WTC11 (cell line): Measurements from ENCODE around the gene FAM13C. TPM values are rescaled to one million over a fixed set of nuclear protein-coding genes. Genes with fewer than 3 reads are reported as not detected.

Experiments used
- ATAC-seq: fragments of 200-7000 bp; cut with Tn5 transposase; 2 replicates; pipeline ENCODE4 v1.10.0; 2021; ENCODE audit warnings: mild to moderate bottlenecking, moderate library complexity
- Bru-seq: library from RNA; stranded (reverse); fragments of 400-500 nt; gene quantifications from one replicate; lab custom pipeline; 2021; lab: Mats Ljungman, UMichigan
- CTCF ChIA-PET: fragments of 300-600 bp; sonication (Branson Sonifier 250); formaldehyde crosslinking; loops from one replicate; lab custom pipeline; 2021; ENCODE audit warnings: antibody characterized with exemption; lab: Charles Lee
- POLR2A ChIA-PET: fragments of 350-600 bp; sonication (Branson Sonifier 250); formaldehyde crosslinking; loops from one replicate; lab custom pipeline; 2021; ENCODE audit warnings: antibody characterized with exemption; lab: Charles Lee
- DNase-seq: peaks from one replicate; pipeline ENCODE4 v3.0.0; 2021; ENCODE audit warnings: low spot score
- H3K27ac Mint-ChIP-seq: 2 replicates; pipeline ENCODE4 v1.8.0; 2021; ENCODE audit warnings: mixed read lengths
- H3K27me3 Mint-ChIP-seq: 2 replicates; pipeline ENCODE4 v1.8.0; 2021; ENCODE audit warnings: low read depth, mild to moderate bottlenecking, moderate library complexity, mixed read lengths
- H3K36me3 Mint-ChIP-seq: 2 replicates; pipeline ENCODE4 v1.8.0; 2021; ENCODE audit warnings: mixed read lengths
- H3K4me1 Mint-ChIP-seq: 2 replicates; pipeline ENCODE4 v1.8.0; 2022; ENCODE audit warnings: mixed read lengths
- H3K4me3 Mint-ChIP-seq: 2 replicates; pipeline ENCODE4 v1.8.0; 2021; ENCODE audit warnings: mild to moderate bottlenecking, moderate library complexity, mixed read lengths
- H3K9me3 Mint-ChIP-seq: 2 replicates; pipeline ENCODE4 v1.8.0; 2021; ENCODE audit warnings: mixed read lengths
- AFF4 ChIP-seq: sonication (generic); formaldehyde crosslinking; IDR thresholded peaks from 2 replicates; pipeline ENCODE4 v1.8.1; 2023; ENCODE audit warnings: mild to moderate bottlenecking, missing genetic modification reagents, borderline replicate concordance
- CDX4 ChIP-seq: fragments of 250-450 bp; sonication (Bioruptor Pico); IDR thresholded peaks from 2 replicates; pipeline ENCODE4 v1.9.0; 2021; ENCODE audit warnings: moderate library complexity, mild to moderate bottlenecking, inconsistent platforms, borderline replicate concordance
- E2F4 ChIP-seq: sonication (generic); formaldehyde crosslinking; IDR thresholded peaks from 2 replicates; pipeline ENCODE4 v1.8.1; 2022; ENCODE audit warnings: low read depth, mild to moderate bottlenecking, moderate library complexity, missing genetic modification reagents, borderline replicate concordance
- ELF4 ChIP-seq: sonication (generic); formaldehyde crosslinking; IDR thresholded peaks from 2 replicates; pipeline ENCODE4 v1.8.1; 2022; ENCODE audit warnings: low read depth, mild to moderate bottlenecking, moderate library complexity, missing genetic modification reagents
- HMGXB4 ChIP-seq: sonication (generic); formaldehyde crosslinking; IDR thresholded peaks from 2 replicates; pipeline ENCODE4 v1.8.1; 2023; ENCODE audit warnings: mild to moderate bottlenecking, moderate library complexity, missing genetic modification reagents
- IRF1 ChIP-seq: sonication (generic); formaldehyde crosslinking; IDR thresholded peaks from 2 replicates; pipeline ENCODE4 v1.8.0; 2023; ENCODE audit warnings: missing genetic modification reagents
- NFATC4 ChIP-seq: fragments of 250-450 bp; sonication (Bioruptor Pico); IDR thresholded peaks from 2 replicates; pipeline ENCODE4 v1.9.0; 2021; ENCODE audit warnings: mild to moderate bottlenecking
- NFYB ChIP-seq: sonication (generic); formaldehyde crosslinking; conservative IDR thresholded peaks from 2 replicates; pipeline ENCODE4 v1.8.0; 2022; ENCODE audit warnings: low read depth, missing genetic modification reagents
- OVOL2 ChIP-seq: fragments of 250-450 bp; sonication (Bioruptor Pico); IDR thresholded peaks from 2 replicates; pipeline ENCODE4 v1.9.0; 2021; ENCODE audit warnings: mild to moderate bottlenecking, borderline replicate concordance
- PRDM15 ChIP-seq: sonication (generic); formaldehyde crosslinking; IDR thresholded peaks from 2 replicates; pipeline ENCODE4 v1.8.0; 2022; ENCODE audit warnings: missing genetic modification reagents
- RELA ChIP-seq: sonication (generic); formaldehyde crosslinking; IDR thresholded peaks from 2 replicates; pipeline ENCODE4 v1.8.1; 2022; ENCODE audit warnings: missing genetic modification reagents, mild to moderate bottlenecking, borderline replicate concordance
- ZBTB43 ChIP-seq: sonication (generic); formaldehyde crosslinking; IDR thresholded peaks from 2 replicates; pipeline ENCODE4 v1.8.1; 2023; ENCODE audit warnings: mild to moderate bottlenecking, missing genetic modification reagents
- ZNF263 ChIP-seq: sonication (generic); formaldehyde crosslinking; IDR thresholded peaks from 2 replicates; pipeline ENCODE4 v1.8.1; 2022; ENCODE audit warnings: low read depth, mild to moderate bottlenecking, moderate library complexity, missing genetic modification reagents
- ZNF281 ChIP-seq: sonication (generic); formaldehyde crosslinking; IDR thresholded peaks from 2 replicates; pipeline ENCODE4 v1.8.0; 2023; ENCODE audit warnings: mild to moderate bottlenecking, missing genetic modification reagents
- long read RNA-seq, 3 experiments: library from RNA in 1 of 3; library from capped mRNA in 1 of 3; library from polyadenylated mRNA in 1 of 3; unstranded in 2 of 3; stranded (forward) in 1 of 3; transcript quantifications; one replicate each; pipeline ENCODE4 v2.0.0, GENCODE V29; 2021
- total RNA-seq: library from RNA; stranded (reverse); gene quantifications from 3 replicates; pipeline ENCODE4 v1.2.3, GENCODE V29; 2021

Gene FAM13C
- total RNA-seq (0.82 to 1.5 TPM (median 0.89 TPM) in 3 replicates), Bru-seq, nascent RNA (percentile 34 among the genes with signal in this experiment)
- long read RNA-seq, experiment 1, partial matches to known transcripts, result 2 of 8 reads
- long read RNA-seq, experiment 1, other reads (novel, unspliced or antisense), result 5 of 8 reads
- long read RNA-seq, experiment 2, result 0 reads
- long read RNA-seq, experiment 3, partial matches to known transcripts, result 1 of 1 reads
- long read RNA-seq, experiment 3, other reads (novel, unspliced or antisense), result 0 of 1 reads

GRCh38 chr10:59362144-59362958 lies at the start of gene FAM13C:
TSS of gene FAM13C (minus strand) at chr10:59362549. CDS start at chr10:59362460, 89 bp downstream.
- Mint-ChIP-seq H3K27ac (no peak within 1 kb of the TSS), H3K27me3 (peaks cover 34% of the 10 kb centered on the region), H3K4me1 (peaks cover 11% of the 10 kb centered on the region), H3K9me3 (no peaks in the 10 kb centered on the region), H3K4me3 (peak within 1 kb of the TSS; percentile 79), H3K36me3 (no peaks in the 10 kb centered on the region)
- DNase-seq (peak; percentile 82), ATAC-seq (peak; percentile 88)
- ChIA-PET POLR2A (interaction anchor here (1.4 kb wide), 1 partner anchor 27 kb away, joined by 3 read pairs; no protein-coding TSS in a partner anchor), CTCF (interaction anchor here (1.6 kb wide), 1 partner anchor 103 kb away, joined by 4 read pairs; no protein-coding TSS in a partner anchor)
- TF ChIP-seq AFF4 (CRISPR knock-in tag), result no peak
- TF ChIP-seq IRF1, result no peak
- peak; percentile 69; the same call in 1 of the 2 replicates for TF ChIP-seq ZBTB43 (CRISPR knock-in tag)
- TF ChIP-seq PRDM15 (CRISPR knock-in tag), result peak; percentile 83
- no peak for TF ChIP-seq ZNF263
- TF ChIP-seq ELF4 (CRISPR knock-in tag), result no peak
- TF ChIP-seq RELA (CRISPR knock-in tag), result no peak; the same call in 1 of the 2 replicates
- no peak for TF ChIP-seq E2F4 (CRISPR knock-in tag)
- no peak for TF ChIP-seq CDX4 (CRISPR knock-in tag)
- TF ChIP-seq HMGXB4 (CRISPR knock-in tag), result peak; percentile 27; the same call in 1 of the 2 replicates
- TF ChIP-seq OVOL2 (CRISPR knock-in tag), result no peak
- no peak for TF ChIP-seq ZNF281
- no peak for TF ChIP-seq NFYB (CRISPR knock-in tag)
- TF ChIP-seq NFATC4 (CRISPR knock-in tag), result no peak
